Thyroid gland (tissue), 4 donors: ENCODE measurements around the gene RBMS1.

Experiments
- POLR2A ChIP-seq, 2 donors: fragments of 450-650 bp; IDR thresholded peaks; one replicate each; pipeline ENCODE4 v1.6.1; 2017; ENCODE audit warnings: antibody characterized with exemption in 2 of 2, mild to moderate bottlenecking in 2 of 2, moderate library complexity in 1 of 2
- TF ChIP-seq, protein P1 (sequence below), 6 experiments: fragments of 200-600 bp in 3 of 6; fragments of 450-650 bp in 3 of 6; sonication (generic) in 3 of 6; IDR thresholded peaks; one replicate each; pipeline ENCODE4 v1.5.1; 2016 to 2019; ENCODE audit warnings: antibody characterized with exemption in 6 of 6, mild to moderate bottlenecking in 2 of 6, inconsistent platforms in 1 of 6, moderate library complexity in 1 of 6

DNA sequence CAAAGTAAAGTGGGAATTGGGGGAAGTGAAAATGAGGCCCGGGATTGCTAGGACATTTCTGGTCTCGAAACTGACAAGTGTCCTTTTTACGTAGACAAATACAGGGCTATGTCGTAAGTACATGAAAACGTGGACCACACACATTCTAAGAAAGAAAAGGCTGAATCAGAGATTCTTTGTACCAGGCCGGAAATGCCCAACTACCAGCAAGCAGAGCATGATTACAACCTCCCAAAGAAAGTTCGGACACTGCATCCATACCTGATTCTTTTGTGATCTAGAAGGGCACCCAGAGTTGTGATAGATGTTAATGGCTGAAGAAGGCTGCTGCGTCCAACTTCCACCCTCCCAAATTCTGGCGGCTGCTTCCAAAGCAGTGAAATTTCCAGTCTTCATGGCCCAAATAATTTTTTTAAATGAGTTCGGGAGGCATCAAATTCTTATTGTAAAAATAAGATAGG, 1.7 kb downstream of the RBMS1 start:
- TF ChIP-seq, protein P1, sequence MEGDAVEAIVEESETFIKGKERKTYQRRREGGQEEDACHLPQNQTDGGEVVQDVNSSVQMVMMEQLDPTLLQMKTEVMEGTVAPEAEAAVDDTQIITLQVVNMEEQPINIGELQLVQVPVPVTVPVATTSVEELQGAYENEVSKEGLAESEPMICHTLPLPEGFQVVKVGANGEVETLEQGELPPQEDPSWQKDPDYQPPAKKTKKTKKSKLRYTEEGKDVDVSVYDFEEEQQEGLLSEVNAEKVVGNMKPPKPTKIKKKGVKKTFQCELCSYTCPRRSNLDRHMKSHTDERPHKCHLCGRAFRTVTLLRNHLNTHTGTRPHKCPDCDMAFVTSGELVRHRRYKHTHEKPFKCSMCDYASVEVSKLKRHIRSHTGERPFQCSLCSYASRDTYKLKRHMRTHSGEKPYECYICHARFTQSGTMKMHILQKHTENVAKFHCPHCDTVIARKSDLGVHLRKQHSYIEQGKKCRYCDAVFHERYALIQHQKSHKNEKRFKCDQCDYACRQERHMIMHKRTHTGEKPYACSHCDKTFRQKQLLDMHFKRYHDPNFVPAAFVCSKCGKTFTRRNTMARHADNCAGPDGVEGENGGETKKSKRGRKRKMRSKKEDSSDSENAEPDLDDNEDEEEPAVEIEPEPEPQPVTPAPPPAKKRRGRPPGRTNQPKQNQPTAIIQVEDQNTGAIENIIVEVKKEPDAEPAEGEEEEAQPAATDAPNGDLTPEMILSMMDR (IDR thresholded peaks at IDR 0.05): no peak
- TF ChIP-seq POLR2A (IDR thresholded peaks at IDR 0.05): no peak
